Smooth muscle cell (in vitro differentiated cells): ENCODE data around the gene DIP2A. TPM values are rescaled to one million over a fixed set of nuclear protein-coding genes. Genes with fewer than 3 reads are reported as not detected.

Experiments
- DNase-seq: peaks from one replicate; lab custom pipeline; 2025; ENCODE audit not compliant: unreplicated experiment; lab: John Stamatoyannopoulos, UW
- H2AFZ ChIP-seq: fragments of 200-600 bp; sonication (generic); 2 replicates; pipeline ENCODE4 v1.6.0; 2016; ENCODE audit warnings: antibody characterized with exemption, low read depth, mild to moderate bottlenecking
- H3F3A ChIP-seq: fragments of 200-600 bp; sonication (generic); 2 replicates; pipeline ENCODE4 v1.6.0; 2017; ENCODE audit warnings: antibody characterized with exemption, low read depth
- H3K27ac ChIP-seq: fragments of 200-600 bp; sonication (generic); 2 replicates; pipeline ENCODE4 v1.5.1; 2016; ENCODE audit warnings: low read depth, mild to moderate bottlenecking
- H3K27me3 ChIP-seq: fragments of 200-600 bp; sonication (generic); 2 replicates; pipeline ENCODE4 v1.6.1; 2016; ENCODE audit warnings: low read depth, mild to moderate bottlenecking
- H3K36me3 ChIP-seq: fragments of 200-600 bp; sonication (generic); 2 replicates; pipeline ENCODE4 v1.5.1; 2016; ENCODE audit warnings: low read depth
- H3K4me1 ChIP-seq: fragments of 200-600 bp; sonication (generic); 2 replicates; pipeline ENCODE4 v1.5.1; 2016; ENCODE audit warnings: low read depth
- H3K4me2 ChIP-seq: fragments of 200-600 bp; sonication (generic); 2 replicates; pipeline ENCODE4 v1.6.0; 2016; ENCODE audit warnings: mild to moderate bottlenecking
- H3K4me3 ChIP-seq: fragments of 200-600 bp; sonication (generic); 2 replicates; pipeline ENCODE4 v1.5.1; 2016; ENCODE audit warnings: mild to moderate bottlenecking
- H3K79me2 ChIP-seq: fragments of 200-600 bp; sonication (generic); 2 replicates; pipeline ENCODE4 v1.6.0; 2016; ENCODE audit warnings: low read depth, mild to moderate bottlenecking
- H3K9ac ChIP-seq: fragments of 200-600 bp; sonication (generic); 2 replicates; pipeline ENCODE4 v1.6.0; 2016; ENCODE audit warnings: low read depth
- H3K9me3 ChIP-seq: fragments of 200-600 bp; sonication (generic); replicated peaks from 2 replicates; pipeline ENCODE4 v1.5.1; 2016; ENCODE audit warnings: low read depth
- H4K20me1 ChIP-seq: fragments of 200-600 bp; sonication (generic); 2 replicates; pipeline ENCODE4 v1.6.0; 2016; ENCODE audit warnings: low read depth
- CTCF ChIP-seq: fragments of 200-600 bp; sonication (generic); IDR thresholded peaks from 2 replicates; pipeline ENCODE4 v1.5.1; 2017; ENCODE audit warnings: borderline replicate concordance, mild to moderate bottlenecking, antibody characterized with exemption; ENCODE audit not compliant: insufficient read depth, poor library complexity, severe bottlenecking
- WGBS: methylation state at CpG from one replicate; pipeline ENCODE4 v1.1.7; 2016; ENCODE audit warnings: low lambda C conversion rate; 5-methylcytosine and 5-hydroxymethylcytosine counted together
- polyA plus RNA-seq: library from polyadenylated mRNA; unstranded; fragments of >200 nt; fragmentation: Nextera tagmentation; extraction: Ambion mirVana; gene quantifications from 2 replicates; pipeline ENCODE4 v1.2.1, GENCODE V29; 2016
- total RNA-seq: library from RNA; depleted of rRNA; stranded (reverse); fragments of >200 nt; gene quantifications from 2 replicates; pipeline ENCODE4 v1.2.3, GENCODE V29; 2014

Gene DIP2A
- total and polyA plus RNA-seq, 2 experiments from 2014 or later: 11.5 to 24.8 TPM

- Histone ChIP-seq H3K36me3 (no peaks in the 10 kb centered on the region), H3K4me3 (no peak overlapping the region), H3K9ac (no peak overlapping the region), H3K4me1 (peaks cover 8% of the 10 kb centered on the region), H4K20me1 (no peaks in the 10 kb centered on the region), H3F3A (no peaks in the 10 kb centered on the region), H3K27ac (no peak overlapping the region), H2AFZ (no peak overlapping the region), H3K27me3 (no peaks in the 10 kb centered on the region), H3K4me2 (no peak overlapping the region), H3K79me2 (no peaks in the 10 kb centered on the region), H3K9me3 (peaks cover 5% of the 10 kb centered on the region)
- no peak for DNase-seq
- WGBS: 88% methylated on average over 2 of the region's 2 CpGs
- TF ChIP-seq CTCF: no peak
Observed at GRCh38 chr21:46607636-46608035, 148.9 kb downstream of the DIP2A start.

- 86% methylated on average over 3 of the region's 3 CpGs for WGBS
- TF ChIP-seq CTCF: no peak
Observed at GRCh38 chr21:46608672-46609111, 150.0 kb downstream of the DIP2A start.

GRCh38 chr21:46610018-46610701, 151.5 kb downstream of the DIP2A start:
- H3K4me2 ChIP-seq: no peak overlapping the region
- H2AFZ ChIP-seq: no peak overlapping the region
- 85% methylated on average over 6 of the region's 6 CpGs for WGBS
- H3K27me3 ChIP-seq: no peaks in the 10 kb centered on the region
- H3K4me1 ChIP-seq: peaks cover 3% of the 10 kb centered on the region
- DNase-seq: no peak
- no peaks in the 10 kb centered on the region for H4K20me1 ChIP-seq
- peaks cover 5% of the 10 kb centered on the region for H3K9me3 ChIP-seq
- H3K36me3 ChIP-seq: no peaks in the 10 kb centered on the region
- H3K4me3 ChIP-seq: no peak overlapping the region
- H3K79me2 ChIP-seq: no peaks in the 10 kb centered on the region
- H3K9ac ChIP-seq: no peak overlapping the region
- no peak for TF ChIP-seq CTCF
- no peaks in the 10 kb centered on the region for H3F3A ChIP-seq
- no peak overlapping the region for H3K27ac ChIP-seq

More at GRCh38 chr21:46608672-46609111, 150.0 kb downstream of the DIP2A start:
- DNase-seq: no peak
- Histone ChIP-seq H3K27ac (no peak overlapping the region), H3K9ac (no peak overlapping the region), H3K4me3 (no peak overlapping the region), H3K4me2 (no peak overlapping the region), H4K20me1 (no peaks in the 10 kb centered on the region), H3K36me3 (no peaks in the 10 kb centered on the region), H3K4me1 (peaks cover 3% of the 10 kb centered on the region), H3F3A (no peaks in the 10 kb centered on the region), H3K79me2 (no peaks in the 10 kb centered on the region), H2AFZ (no peak overlapping the region), H3K27me3 (no peaks in the 10 kb centered on the region), H3K9me3 (peaks cover 5% of the 10 kb centered on the region)

GRCh38 chr21:46613391-46613790, 154.7 kb downstream of the DIP2A start:
- Histone ChIP-seq H3K4me1 (no peaks in the 10 kb centered on the region), H3F3A (no peaks in the 10 kb centered on the region), H3K9me3 (peaks cover 5% of the 10 kb centered on the region), H3K27ac (no peak overlapping the region), H3K27me3 (no peaks in the 10 kb centered on the region), H3K4me2 (no peak overlapping the region), H3K9ac (no peak overlapping the region), H3K4me3 (no peak overlapping the region), H3K79me2 (no peaks in the 10 kb centered on the region), H3K36me3 (no peaks in the 10 kb centered on the region), H4K20me1 (no peaks in the 10 kb centered on the region), H2AFZ (no peak overlapping the region)
- 92% methylated on average over 6 of the region's 6 CpGs for WGBS
- DNase-seq: no peak
- TF ChIP-seq CTCF: no peak
